Measurements from ENCODE around the gene MSGN1.

Gene MSGN1

DNA sequence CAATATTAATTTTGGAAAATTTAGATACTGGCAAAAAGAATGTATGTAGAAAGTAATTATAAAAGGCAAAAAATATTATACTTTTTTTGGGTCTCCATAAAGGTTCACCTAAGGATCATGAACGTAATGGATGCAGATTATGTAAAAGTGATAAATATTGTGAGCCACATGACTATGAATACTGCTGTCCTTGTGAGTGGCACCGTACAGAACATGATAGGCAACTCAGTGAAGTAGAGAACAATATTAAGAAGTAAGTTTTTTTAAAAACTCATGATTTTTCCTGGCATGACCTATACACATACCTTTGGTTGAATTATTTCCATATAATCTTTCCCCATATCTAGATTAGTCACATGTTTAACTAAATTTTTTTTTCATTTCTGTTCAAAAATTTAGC lies 43.7 kb upstream of the MSGN1 start:
- TF ChIP-seq, protein P1, sequence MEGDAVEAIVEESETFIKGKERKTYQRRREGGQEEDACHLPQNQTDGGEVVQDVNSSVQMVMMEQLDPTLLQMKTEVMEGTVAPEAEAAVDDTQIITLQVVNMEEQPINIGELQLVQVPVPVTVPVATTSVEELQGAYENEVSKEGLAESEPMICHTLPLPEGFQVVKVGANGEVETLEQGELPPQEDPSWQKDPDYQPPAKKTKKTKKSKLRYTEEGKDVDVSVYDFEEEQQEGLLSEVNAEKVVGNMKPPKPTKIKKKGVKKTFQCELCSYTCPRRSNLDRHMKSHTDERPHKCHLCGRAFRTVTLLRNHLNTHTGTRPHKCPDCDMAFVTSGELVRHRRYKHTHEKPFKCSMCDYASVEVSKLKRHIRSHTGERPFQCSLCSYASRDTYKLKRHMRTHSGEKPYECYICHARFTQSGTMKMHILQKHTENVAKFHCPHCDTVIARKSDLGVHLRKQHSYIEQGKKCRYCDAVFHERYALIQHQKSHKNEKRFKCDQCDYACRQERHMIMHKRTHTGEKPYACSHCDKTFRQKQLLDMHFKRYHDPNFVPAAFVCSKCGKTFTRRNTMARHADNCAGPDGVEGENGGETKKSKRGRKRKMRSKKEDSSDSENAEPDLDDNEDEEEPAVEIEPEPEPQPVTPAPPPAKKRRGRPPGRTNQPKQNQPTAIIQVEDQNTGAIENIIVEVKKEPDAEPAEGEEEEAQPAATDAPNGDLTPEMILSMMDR (conservative IDR thresholded peaks at IDR 0.05; ENCODE audit: low read length), result no peak
- no peak for TF ChIP-seq EZH2phosphoT487 (IDR thresholded peaks at IDR 0.05; ENCODE audit: borderline replicate concordance)
- Histone ChIP-seq H3K36me3 (ENCODE audit: insufficient read depth, low read length) (peaks cover 55% of the 10 kb centered on the region), H3K9ac (ENCODE audit: low read depth, low read length, poor library complexity, severe bottlenecking) (no peak overlapping the region), H3K4me2 (ENCODE audit: low read depth, low read length, poor library complexity, severe bottlenecking) (no peak overlapping the region), H3K27me3 (ENCODE audit: insufficient read depth, low read length, poor library complexity, severe bottlenecking) (no peaks in the 10 kb centered on the region), H4K20me1 (ENCODE audit: insufficient read depth, low read length, poor library complexity, severe bottlenecking) (no peaks in the 10 kb centered on the region), H2AFZ (ENCODE audit: low read length) (no peak overlapping the region), H3K4me1 (ENCODE audit: insufficient read depth, low read length, poor library complexity, severe bottlenecking) (no peaks in the 10 kb centered on the region), H3K9me2 (replicated peaks; ENCODE audit: low read depth, low read length) (no peaks in the 10 kb centered on the region), H3K79me2 (ENCODE audit: insufficient read depth, low read length) (no peaks in the 10 kb centered on the region), H3K4me3 (ENCODE audit: low read length, poor library complexity, severe bottlenecking) (no peak overlapping the region), H3K9me3 (ENCODE audit: insufficient read depth, low read depth, low read length) (no peaks in the 10 kb centered on the region), H3F3A (ENCODE audit: low read depth) (no peaks in the 10 kb centered on the region)

DNA sequence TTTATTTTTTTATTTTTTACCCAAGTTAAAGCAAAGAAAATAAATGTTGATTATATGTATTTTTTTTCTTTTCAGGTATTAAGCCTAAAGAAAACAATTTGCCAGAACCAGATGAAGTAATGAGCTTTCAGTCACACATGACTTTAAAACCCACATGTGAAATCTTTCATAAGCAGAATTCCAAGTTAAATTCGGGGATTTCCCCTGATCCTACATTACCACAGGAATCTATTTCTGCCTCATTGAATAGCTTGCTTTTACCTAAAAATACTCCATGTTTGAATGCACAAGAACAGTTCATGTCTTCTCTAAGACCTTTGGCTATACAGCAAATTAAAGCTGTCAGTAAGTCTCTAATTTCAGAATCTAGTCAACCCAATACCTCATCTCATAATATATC lies 35.7 kb upstream of the MSGN1 start:
- TF ChIP-seq, protein P1 (conservative IDR thresholded peaks at IDR 0.05; ENCODE audit: low read length), result no peak
- no peak for TF ChIP-seq EZH2phosphoT487 (IDR thresholded peaks at IDR 0.05; ENCODE audit: borderline replicate concordance)
- no peaks in the 10 kb centered on the region for H3K27me3 ChIP-seq (ENCODE audit: insufficient read depth, low read length, poor library complexity, severe bottlenecking)
- H3K4me2 ChIP-seq (ENCODE audit: low read depth, low read length, poor library complexity, severe bottlenecking), result no peak overlapping the region
- no peaks in the 10 kb centered on the region for H3F3A ChIP-seq (ENCODE audit: low read depth)
- H2AFZ ChIP-seq (ENCODE audit: low read length), result no peak overlapping the region
- H3K9me2 ChIP-seq (replicated peaks; ENCODE audit: low read depth, low read length), result no peaks in the 10 kb centered on the region
- H3K4me3 ChIP-seq (ENCODE audit: low read length, poor library complexity, severe bottlenecking), result no peak overlapping the region
- H3K9me3 ChIP-seq (ENCODE audit: insufficient read depth, low read depth, low read length), result no peaks in the 10 kb centered on the region
- peaks cover 33% of the 10 kb centered on the region for H3K36me3 ChIP-seq (ENCODE audit: insufficient read depth, low read length)
- H3K4me1 ChIP-seq (ENCODE audit: insufficient read depth, low read length, poor library complexity, severe bottlenecking), result no peaks in the 10 kb centered on the region
- H3K79me2 ChIP-seq (ENCODE audit: insufficient read depth, low read length), result no peaks in the 10 kb centered on the region
- H4K20me1 ChIP-seq (ENCODE audit: insufficient read depth, low read length, poor library complexity, severe bottlenecking), result no peaks in the 10 kb centered on the region
- no peak overlapping the region for H3K9ac ChIP-seq (ENCODE audit: low read depth, low read length, poor library complexity, severe bottlenecking)

DNA sequence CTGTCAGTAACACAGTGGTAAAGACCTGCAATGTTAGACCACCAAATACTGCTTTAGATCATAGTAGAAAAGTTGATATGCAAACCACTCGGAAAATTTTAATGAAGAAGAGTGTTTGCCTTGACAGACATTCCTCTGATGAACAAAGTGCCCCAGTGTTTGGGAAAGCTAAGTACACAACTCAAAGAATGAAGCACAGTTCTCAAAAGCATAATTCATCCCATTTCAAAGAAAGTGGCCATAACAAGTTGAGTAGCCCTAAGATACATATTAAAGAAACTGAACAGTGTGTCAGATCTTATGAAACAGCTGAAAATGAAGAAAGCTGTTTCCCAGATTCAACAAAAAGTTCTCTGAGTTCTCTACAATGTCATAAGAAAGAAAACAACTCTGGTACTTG lies 34.8 kb upstream of the MSGN1 start:
- H3K27me3 ChIP-seq (ENCODE audit: insufficient read depth, low read length, poor library complexity, severe bottlenecking), result no peaks in the 10 kb centered on the region
- no peaks in the 10 kb centered on the region for H3K9me3 ChIP-seq (ENCODE audit: insufficient read depth, low read depth, low read length)
- H4K20me1 ChIP-seq (ENCODE audit: insufficient read depth, low read length, poor library complexity, severe bottlenecking), result no peaks in the 10 kb centered on the region
- no peaks in the 10 kb centered on the region for H3K79me2 ChIP-seq (ENCODE audit: insufficient read depth, low read length)
- TF ChIP-seq EZH2phosphoT487 (IDR thresholded peaks at IDR 0.05; ENCODE audit: borderline replicate concordance), result no peak
- TF ChIP-seq, protein P1 (conservative IDR thresholded peaks at IDR 0.05; ENCODE audit: low read length), result no peak
- H3F3A ChIP-seq (ENCODE audit: low read depth), result no peaks in the 10 kb centered on the region
- H3K4me1 ChIP-seq (ENCODE audit: insufficient read depth, low read length, poor library complexity, severe bottlenecking), result no peaks in the 10 kb centered on the region
- no peak overlapping the region for H3K4me3 ChIP-seq (ENCODE audit: low read length, poor library complexity, severe bottlenecking)
- H3K4me2 ChIP-seq (ENCODE audit: low read depth, low read length, poor library complexity, severe bottlenecking), result no peak overlapping the region
- H2AFZ ChIP-seq (ENCODE audit: low read length), result no peak overlapping the region
- H3K9me2 ChIP-seq (replicated peaks; ENCODE audit: low read depth, low read length), result no peaks in the 10 kb centered on the region
- H3K9ac ChIP-seq (ENCODE audit: low read depth, low read length, poor library complexity, severe bottlenecking), result no peak overlapping the region
- H3K36me3 ChIP-seq (ENCODE audit: insufficient read depth, low read length), result peaks cover 26% of the 10 kb centered on the region; the same call in 1 of the 2 replicates
